Prostate gland (tissue), 2 donors: ENCODE data around the gene MYLK. TPM values are rescaled to one million over a fixed set of nuclear protein-coding genes. Genes with fewer than 3 reads are reported as not detected.
"Not testable (repeated sequence)": the region's sequence is repeated elsewhere in the genome, so short reads cannot be mapped to it uniquely, and the experiment has no call there.

ENCODE experiments used
- DNase-seq: peaks from one replicate; pipeline ENCODE4 v3.0.0-alpha.2; 2019; ENCODE audit warnings: low spot score
- H3K27ac ChIP-seq, 2 donors: fragments of 200-600 bp; sonication (generic); 2 replicates each; pipeline ENCODE4 v1.5.1; 2017 to 2019
- H3K27me3 ChIP-seq: fragments of 200-600 bp; sonication (generic); replicated peaks from 2 replicates; pipeline ENCODE4 v1.5.1; 2019; ENCODE audit not compliant: insufficient read depth
- H3K36me3 ChIP-seq, 2 donors: fragments of 200-600 bp; sonication (generic); 1 replicate in 1 of 2; 2 replicates in 1 of 2; pipeline versions ENCODE4 v1.5.1 to v1.8.1; 2017 to 2019
- H3K4me1 ChIP-seq: fragments of 200-600 bp; sonication (generic); replicated peaks from 2 replicates; pipeline ENCODE4 v1.5.1; 2019
- H3K4me3 ChIP-seq, 2 donors: fragments of 200-600 bp; sonication (generic); 2 replicates each; pipeline ENCODE4 v1.5.1; 2017 to 2019
- H3K9me3 ChIP-seq: fragments of 200-600 bp; sonication (generic); 2 replicates; pipeline ENCODE4 v1.5.1; 2017
- CTCF ChIP-seq, 4 experiments: fragments of 200-600 bp in 2 of 4; fragments of 450-650 bp in 2 of 4; sonication (generic) in 2 of 4; IDR thresholded peaks; 1 replicate in 3 of 4; 2 replicates in 1 of 4; pipeline ENCODE4 v1.5.1; 2016 to 2019; ENCODE audit warnings: antibody characterized with exemption in 4 of 4, mild to moderate bottlenecking in 2 of 4, moderate library complexity in 2 of 4
- POLR2A ChIP-seq: fragments of 450-650 bp; IDR thresholded peaks from one replicate; pipeline ENCODE4 v1.6.1; 2016; ENCODE audit warnings: antibody characterized with exemption, mild to moderate bottlenecking
- POLR2AphosphoS5 ChIP-seq: sonication (generic); formaldehyde crosslinking; IDR thresholded peaks from one replicate; pipeline ENCODE4 v1.6.1; 2017; ENCODE audit warnings: antibody characterized with exemption
- WGBS: methylation state at CpG from one replicate; pipeline ENCODE4 v1.1.5; 2018; 5-methylcytosine and 5-hydroxymethylcytosine counted together
- intact Hi-C: fragments of 100-400 bp; cut with DNase I; formaldehyde crosslinking; loops from one replicate; pipeline ENCODE4 v1.14.2; 2022
- total RNA-seq, 2 donors: library from RNA; depleted of rRNA; stranded (reverse); fragments of >200 nt; gene quantifications; one replicate each; pipeline ENCODE4 v1.1.0, GENCODE V29; 2016

MYLK gene
- total RNA-seq, 2 donors from 2014 or later: 345 to 600 TPM

GRCh38 chr3:123720638-123721037 lies 163.5 kb downstream of the MYLK start:
- intact Hi-C loops: loop anchor here (10.0 kb wide), 1 partner anchor 264 kb away; no protein-coding TSS in a partner anchor
- Histone ChIP-seq H3K4me1 (no peaks in the 10 kb centered on the region), H3K9me3 (no peaks in the 10 kb centered on the region), H3K27me3 (no peaks in the 10 kb centered on the region), H3K36me3 (no peaks in the 10 kb centered on the region), H3K27ac (peak overlapping the region; percentile 74 to 79), H3K4me3 (no peak overlapping the region)
- WGBS: 42% methylated on average over 6 of the region's 6 CpGs
- TF ChIP-seq POLR2AphosphoS5 (no peak), CTCF (IDR thresholded peaks at IDR 0.05) (no peak), POLR2A (no peak)
- no peak for DNase-seq

GRCh38 chr3:123719862-123720453 lies 164.2 kb downstream of the MYLK start:
- H3K27me3 ChIP-seq: no peaks in the 10 kb centered on the region
- TF ChIP-seq POLR2A (no peak), POLR2AphosphoS5 (peak; percentile 47), CTCF (IDR thresholded peaks at IDR 0.05) (peak in 1 of 4 experiments; percentile 7)
- H3K9me3 ChIP-seq: no peaks in the 10 kb centered on the region
- H3K4me1 ChIP-seq: no peaks in the 10 kb centered on the region
- H3K4me3 ChIP-seq: no peak overlapping the region
- WGBS: 3% methylated on average over 14 of the region's 14 CpGs
- peak overlapping the region; percentile 74 to 79 for H3K27ac ChIP-seq
- H3K36me3 ChIP-seq: no peaks in the 10 kb centered on the region
- DNase-seq: peak; percentile 89
- intact Hi-C loops: loop anchor here (2.0 to 10.0 kb wide), 2 partner anchors 63 to 265 kb away; no protein-coding TSS in a partner anchor

- peak; percentile 37 to 63 (median 56) for TF ChIP-seq CTCF (IDR thresholded peaks at IDR 0.05)
- H3K4me1 ChIP-seq, H3K9me3 ChIP-seq, H3K4me3 ChIP-seq, H3K36me3 ChIP-seq, H3K27me3 ChIP-seq: not testable (repeated sequence)
- H3K27ac ChIP-seq: peak overlapping the region; percentile 74 to 79
- intact Hi-C loops: loop anchor here (2.0 kb wide), 1 partner anchor 62 kb away; no protein-coding TSS in a partner anchor
- peak; percentile 72 for DNase-seq
- 13% methylated on average over 14 of the region's 15 CpGs for WGBS
These were observed 164.9 kb downstream of the MYLK start for GRCh38 chr3:123719061-123719756.

DNA sequence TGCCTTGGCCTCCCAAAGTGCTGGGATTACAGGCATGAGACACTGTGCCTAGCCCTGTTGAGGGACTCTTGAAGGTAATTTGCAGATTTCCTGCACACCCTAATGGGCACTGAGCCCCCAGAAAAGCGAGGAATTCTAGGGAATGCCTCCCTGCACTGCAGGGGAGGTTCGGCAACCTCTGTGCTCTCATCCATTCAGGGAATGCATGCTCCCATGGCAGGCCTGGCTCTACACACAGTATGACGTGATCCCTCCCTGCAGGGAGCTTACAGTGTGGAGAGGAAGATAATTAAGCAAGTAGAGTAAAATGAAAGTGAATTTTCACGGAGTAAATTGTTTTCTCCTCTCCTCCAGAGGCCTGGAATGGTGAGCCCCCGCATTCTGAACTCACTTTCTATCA lies 166.0 kb downstream of the MYLK start:
- Histone ChIP-seq H3K9me3 (no peaks in the 10 kb centered on the region), H3K27me3 (no peaks in the 10 kb centered on the region), H3K27ac (peak overlapping the region in 1 of 2 donors; percentile 22), H3K36me3 (no peaks in the 10 kb centered on the region), H3K4me3 (no peak overlapping the region), H3K4me1 (no peaks in the 10 kb centered on the region)
- TF ChIP-seq POLR2A (no peak), POLR2AphosphoS5 (no peak)
- intact Hi-C loops: loop anchor here (2.0 kb wide), 1 partner anchor 61 kb away; no protein-coding TSS in a partner anchor
- 89% methylated on average over 5 of the region's 5 CpGs for WGBS
- DNase-seq: no peak

DNA sequence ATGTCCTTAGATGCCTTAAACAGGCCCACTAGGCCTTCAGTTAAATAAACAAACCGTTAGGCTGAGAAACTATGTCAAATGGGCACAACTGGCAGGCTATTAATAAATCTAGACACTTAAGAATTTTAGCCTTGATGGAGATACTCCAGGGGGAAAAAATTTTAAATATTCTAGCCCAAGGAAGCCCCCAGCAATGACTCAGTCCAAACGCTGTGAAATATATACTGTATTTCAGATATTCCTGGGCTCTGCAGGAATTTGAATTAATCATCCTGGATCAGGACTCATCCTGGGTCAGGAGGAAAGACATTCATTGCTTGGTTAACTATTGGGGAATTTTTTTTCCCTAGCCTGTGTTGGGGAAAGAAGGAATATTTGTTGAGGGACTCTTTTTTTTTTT lies 166.7 kb downstream of the MYLK start:
- DNase-seq, intact Hi-C loops, H3K36me3 ChIP-seq, H3K27me3 ChIP-seq, H3K4me1 ChIP-seq, H3K27ac ChIP-seq, H3K9me3 ChIP-seq, H3K4me3 ChIP-seq: not testable (repeated sequence)
- WGBS: 61% methylated on average over 2 of the region's 2 CpGs
